Measurements from ENCODE around the gene DPP10.
"Not testable (repeated sequence)": the region's sequence is repeated elsewhere in the genome, so short reads cannot be mapped to it uniquely, and the experiment has no call there.

Gene DPP10

GRCh38 chr2:114442510-114442909 lies at the start of gene DPP10:
DPP10 (plus strand) TSS chr2:114442641.
- Mint-ChIP-seq H3K36me3 (ENCODE audit: low read depth) (no peaks in the 10 kb centered on the region), H3K4me1 (ENCODE audit: low read depth) (no peaks in the 10 kb centered on the region), H3K4me3 (no peak within 1 kb of the TSS), H3K27ac (no peak within 1 kb of the TSS), H3K9me3 (no peaks in the 10 kb centered on the region), H3K27me3 (ENCODE audit: low read depth) (no peaks in the 10 kb centered on the region)

DNA sequence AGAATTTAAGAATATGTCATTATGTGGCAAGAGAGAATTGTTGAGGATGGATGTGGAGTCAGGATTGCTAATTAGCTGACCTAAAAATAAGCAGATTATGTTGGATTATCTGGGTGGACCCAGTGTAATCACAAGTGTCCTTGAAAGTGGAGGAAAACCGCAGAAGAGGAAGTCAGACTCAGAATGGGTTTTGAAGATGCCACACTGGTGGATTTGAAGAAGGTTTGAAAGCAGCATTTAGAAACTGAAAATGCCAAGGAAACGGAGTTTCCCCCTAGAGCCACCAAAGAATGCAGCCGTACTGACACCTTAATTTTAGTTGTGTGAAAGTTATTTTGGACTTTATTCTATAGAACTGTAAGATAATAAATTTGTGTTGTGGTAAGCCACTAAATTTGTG lies 41.6 kb upstream of the DPP10 start:
- peaks cover 2% of the 10 kb centered on the region for H3K4me1 Mint-ChIP-seq (ENCODE audit: low read depth)
- H3K36me3 Mint-ChIP-seq (ENCODE audit: low read depth) = no peaks in the 10 kb centered on the region
- no peak overlapping the region for H3K27ac Mint-ChIP-seq
- H3K27me3 Mint-ChIP-seq (ENCODE audit: low read depth) = no peaks in the 10 kb centered on the region
- no peak overlapping the region for H3K4me3 Mint-ChIP-seq
- no peaks in the 10 kb centered on the region for H3K9me3 Mint-ChIP-seq

DNA sequence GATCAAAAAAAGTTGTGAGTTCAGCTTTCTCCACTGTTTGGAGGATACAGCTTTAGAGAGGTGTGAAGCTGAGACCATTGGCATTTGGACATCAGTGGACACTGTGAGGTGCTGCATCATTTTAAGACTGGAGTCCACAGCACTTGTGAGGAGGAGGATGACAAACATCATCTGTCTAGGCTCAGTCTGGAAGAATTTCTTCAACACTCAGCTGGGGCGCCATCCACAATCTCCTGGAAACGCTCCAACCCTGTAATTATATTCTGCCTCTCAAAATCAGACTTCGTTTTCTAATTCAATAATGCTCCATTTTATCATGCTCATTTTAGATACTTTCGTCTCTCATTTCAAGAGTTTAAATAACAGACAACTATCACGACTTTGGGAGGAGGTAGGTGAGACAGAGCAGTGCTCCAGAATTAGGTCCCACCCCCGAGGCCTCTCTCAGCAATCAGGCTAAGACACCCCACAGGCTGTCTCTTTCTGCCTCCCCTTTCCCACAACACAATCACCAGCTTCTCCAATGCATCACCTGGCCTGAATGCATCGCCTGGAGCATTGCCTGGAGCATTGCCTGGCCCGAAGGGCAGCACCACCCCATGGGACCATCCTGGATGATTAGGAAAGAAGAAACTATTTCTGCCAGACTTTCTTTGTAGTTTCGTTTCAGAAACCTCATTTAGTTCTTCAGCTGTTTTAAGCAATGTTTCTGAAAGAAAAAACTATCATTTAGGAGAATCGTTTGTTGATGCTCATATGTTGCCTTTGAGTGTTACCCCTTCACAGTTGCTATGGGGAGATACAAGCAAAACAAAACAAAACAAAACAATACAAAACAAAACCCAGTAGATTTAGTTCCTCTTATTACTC lies 37.0 kb upstream of the DPP10 start:
- no peaks in the 10 kb centered on the region for H3K27me3 Mint-ChIP-seq (ENCODE audit: low read depth)
- peaks cover 15% of the 10 kb centered on the region for H3K9me3 Mint-ChIP-seq
- H3K36me3 Mint-ChIP-seq (ENCODE audit: low read depth) = no peaks in the 10 kb centered on the region
- H3K27ac Mint-ChIP-seq = no peak overlapping the region
- no peak overlapping the region for H3K4me3 Mint-ChIP-seq
- peaks cover 2% of the 10 kb centered on the region for H3K4me1 Mint-ChIP-seq (ENCODE audit: low read depth)

DNA sequence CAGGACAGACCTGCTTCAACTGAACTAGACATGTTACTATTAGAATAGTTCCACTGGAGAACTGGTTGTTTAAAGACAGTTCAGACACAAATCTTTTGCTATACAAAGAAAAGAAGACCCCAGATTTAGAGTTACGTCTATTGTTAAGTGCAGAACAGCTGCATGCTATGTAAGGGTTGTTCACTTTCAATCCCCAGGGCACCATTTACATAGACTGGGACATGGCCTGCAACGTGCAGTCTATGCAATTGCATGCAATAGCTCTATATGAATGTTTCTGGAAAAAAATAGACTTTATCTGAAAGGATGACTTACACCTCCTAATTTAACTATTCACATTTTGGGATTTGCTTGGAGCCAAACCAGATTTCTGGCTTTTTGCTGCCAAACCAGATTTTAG lies 36.1 kb upstream of the DPP10 start:
- no peaks in the 10 kb centered on the region for H3K27me3 Mint-ChIP-seq (ENCODE audit: low read depth)
- peaks cover 20% of the 10 kb centered on the region for H3K9me3 Mint-ChIP-seq
- H3K4me1 Mint-ChIP-seq (ENCODE audit: low read depth) = no peaks in the 10 kb centered on the region

GRCh38 chr2:114407353-114407752 lies 35.1 kb upstream of the DPP10 start:
- H3K27ac Mint-ChIP-seq; H3K4me1 Mint-ChIP-seq (ENCODE audit: low read depth); H3K4me3 Mint-ChIP-seq; H3K36me3 Mint-ChIP-seq (ENCODE audit: low read depth); H3K27me3 Mint-ChIP-seq (ENCODE audit: low read depth): not testable (repeated sequence)
- H3K9me3 Mint-ChIP-seq = peaks cover 20% of the 10 kb centered on the region

More for the DNA sequence above, 36.1 kb upstream of the DPP10 start:
- H3K27ac Mint-ChIP-seq = no peak overlapping the region
- no peaks in the 10 kb centered on the region for H3K36me3 Mint-ChIP-seq (ENCODE audit: low read depth)
- no peak overlapping the region for H3K4me3 Mint-ChIP-seq

DNA sequence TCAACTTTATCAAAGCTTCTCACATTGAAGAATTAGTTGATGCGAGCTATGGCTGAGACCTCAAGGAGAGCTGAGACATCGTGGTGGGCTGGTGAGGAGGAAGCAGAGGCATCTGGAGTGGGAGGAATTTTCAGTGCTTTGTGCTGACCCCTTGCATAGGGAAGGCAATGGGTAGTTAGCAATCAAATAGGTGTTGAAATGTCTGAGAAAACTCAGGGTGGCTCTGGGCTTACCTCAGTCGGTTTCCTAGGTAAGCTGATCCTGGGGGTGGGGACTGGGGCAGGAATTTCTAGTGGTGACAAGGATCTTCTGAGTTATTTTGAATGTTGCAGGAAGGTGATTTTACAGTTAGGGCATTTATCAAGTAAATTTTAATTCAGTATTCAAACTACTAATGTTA lies 20.7 kb upstream of the DPP10 start:
- Mint-ChIP-seq H3K27me3 (ENCODE audit: low read depth) (no peaks in the 10 kb centered on the region), H3K27ac (no peak overlapping the region), H3K4me3 (no peak overlapping the region), H3K9me3 (no peaks in the 10 kb centered on the region), H3K36me3 (ENCODE audit: low read depth) (no peaks in the 10 kb centered on the region), H3K4me1 (ENCODE audit: low read depth) (no peaks in the 10 kb centered on the region)

- H3K9me3 Mint-ChIP-seq = no peaks in the 10 kb centered on the region
- no peak overlapping the region for H3K27ac Mint-ChIP-seq
- H3K4me3 Mint-ChIP-seq = no peak overlapping the region
- H3K36me3 Mint-ChIP-seq (ENCODE audit: low read depth) = no peaks in the 10 kb centered on the region
- H3K4me1 Mint-ChIP-seq (ENCODE audit: low read depth) = no peaks in the 10 kb centered on the region
- H3K27me3 Mint-ChIP-seq (ENCODE audit: low read depth) = no peaks in the 10 kb centered on the region
Observed at GRCh38 chr2:114424699-114425098, 17.7 kb upstream of the DPP10 start.

DNA sequence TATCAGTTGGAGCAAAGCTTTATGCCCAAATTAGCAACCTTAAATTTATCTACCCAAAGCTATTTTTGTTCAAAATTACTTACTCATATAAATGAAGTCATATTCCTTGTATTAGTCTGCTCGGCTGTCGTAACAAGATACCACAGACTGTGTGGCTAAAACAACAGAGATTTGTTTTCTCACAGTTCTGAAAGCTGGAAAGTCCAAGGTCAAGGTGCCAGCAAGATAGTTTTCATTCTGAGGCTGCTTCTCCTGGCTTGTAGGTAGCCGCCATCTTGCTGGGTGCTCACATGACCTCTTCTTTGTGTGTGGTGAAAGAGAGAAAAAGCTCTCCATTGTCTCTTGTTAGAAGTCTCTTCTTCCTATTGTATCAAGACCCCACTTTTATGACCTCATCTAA lies 15.7 kb upstream of the DPP10 start:
- Mint-ChIP-seq H3K9me3 (no peaks in the 10 kb centered on the region), H3K27ac (no peak overlapping the region), H3K4me1 (ENCODE audit: low read depth) (no peaks in the 10 kb centered on the region), H3K4me3 (no peak overlapping the region), H3K36me3 (ENCODE audit: low read depth) (no peaks in the 10 kb centered on the region), H3K27me3 (ENCODE audit: low read depth) (no peaks in the 10 kb centered on the region)

DNA sequence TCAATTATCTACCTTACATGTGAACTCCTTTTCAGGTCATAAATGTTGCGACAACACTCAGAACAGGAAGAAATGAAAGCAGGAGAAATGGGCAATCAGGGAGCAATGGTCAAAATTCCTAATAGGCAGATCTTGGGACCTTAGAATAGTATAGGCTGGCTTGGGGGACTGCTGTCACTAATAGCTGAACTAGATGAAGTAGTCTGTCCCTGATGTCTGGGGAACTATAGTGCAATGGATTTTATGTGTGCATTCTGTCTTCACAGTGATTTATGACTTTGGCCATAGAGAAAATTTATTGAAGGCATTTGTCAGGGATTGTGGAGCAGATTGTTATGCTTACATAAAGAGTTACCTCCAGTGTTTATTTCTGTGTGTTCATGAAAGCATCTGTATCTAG lies 6.1 kb upstream of the DPP10 start:
- Mint-ChIP-seq H3K4me3 (no peak overlapping the region), H3K36me3 (ENCODE audit: low read depth) (no peaks in the 10 kb centered on the region), H3K27me3 (ENCODE audit: low read depth) (no peaks in the 10 kb centered on the region), H3K9me3 (no peaks in the 10 kb centered on the region), H3K4me1 (ENCODE audit: low read depth) (no peaks in the 10 kb centered on the region), H3K27ac (no peak overlapping the region)

- Mint-ChIP-seq H3K27me3 (ENCODE audit: low read depth) (no peaks in the 10 kb centered on the region), H3K27ac (no peak overlapping the region), H3K4me1 (ENCODE audit: low read depth) (no peaks in the 10 kb centered on the region), H3K4me3 (no peak overlapping the region), H3K36me3 (ENCODE audit: low read depth) (no peaks in the 10 kb centered on the region), H3K9me3 (no peaks in the 10 kb centered on the region)
Observed at GRCh38 chr2:114446571-114446970, 4.1 kb downstream of the DPP10 start.

DNA sequence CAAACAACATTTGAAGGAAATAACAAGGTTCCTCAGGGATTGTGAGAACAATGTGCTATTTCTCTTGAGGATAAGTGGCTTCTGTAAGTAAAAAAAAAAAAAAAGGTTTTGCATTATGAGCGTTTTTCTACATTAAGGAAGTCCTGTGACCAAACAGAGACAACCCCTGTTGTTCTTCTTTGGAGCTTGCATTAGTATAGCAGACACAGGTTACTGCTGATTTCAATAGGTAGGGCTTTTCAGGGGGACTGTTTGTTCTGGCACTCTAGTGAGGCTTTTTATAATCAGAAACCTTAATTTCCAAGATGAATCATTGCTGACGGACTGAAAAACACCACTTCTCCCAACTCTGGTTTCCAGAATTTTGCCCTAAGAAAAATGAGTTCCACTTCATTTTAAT lies 8.2 kb downstream of the DPP10 start:
- no peaks in the 10 kb centered on the region for H3K27me3 Mint-ChIP-seq (ENCODE audit: low read depth)
- no peak overlapping the region for H3K4me3 Mint-ChIP-seq
- H3K36me3 Mint-ChIP-seq (ENCODE audit: low read depth) = no peaks in the 10 kb centered on the region
- H3K27ac Mint-ChIP-seq = no peak overlapping the region
- no peaks in the 10 kb centered on the region for H3K4me1 Mint-ChIP-seq (ENCODE audit: low read depth)
- H3K9me3 Mint-ChIP-seq = no peaks in the 10 kb centered on the region

GRCh38 chr2:114456566-114456965 lies 14.1 kb downstream of the DPP10 start:
- no peak overlapping the region for H3K27ac Mint-ChIP-seq
- H3K4me1 Mint-ChIP-seq (ENCODE audit: low read depth) = no peaks in the 10 kb centered on the region
- H3K27me3 Mint-ChIP-seq (ENCODE audit: low read depth) = no peaks in the 10 kb centered on the region
- no peaks in the 10 kb centered on the region for H3K9me3 Mint-ChIP-seq
- no peak overlapping the region for H3K4me3 Mint-ChIP-seq
- no peaks in the 10 kb centered on the region for H3K36me3 Mint-ChIP-seq (ENCODE audit: low read depth)

GRCh38 chr2:114457956-114458355 lies 15.5 kb downstream of the DPP10 start:
- no peaks in the 10 kb centered on the region for H3K36me3 Mint-ChIP-seq (ENCODE audit: low read depth)
- no peak overlapping the region for H3K27ac Mint-ChIP-seq
- H3K27me3 Mint-ChIP-seq (ENCODE audit: low read depth) = no peaks in the 10 kb centered on the region
- H3K4me1 Mint-ChIP-seq (ENCODE audit: low read depth) = no peaks in the 10 kb centered on the region
- H3K4me3 Mint-ChIP-seq = no peak overlapping the region
- H3K9me3 Mint-ChIP-seq = no peaks in the 10 kb centered on the region

GRCh38 chr2:114461116-114461515 lies 18.7 kb downstream of the DPP10 start:
- no peaks in the 10 kb centered on the region for H3K4me1 Mint-ChIP-seq (ENCODE audit: low read depth)
- H3K27ac Mint-ChIP-seq = no peak overlapping the region
- no peaks in the 10 kb centered on the region for H3K36me3 Mint-ChIP-seq (ENCODE audit: low read depth)
- no peaks in the 10 kb centered on the region for H3K27me3 Mint-ChIP-seq (ENCODE audit: low read depth)
- H3K9me3 Mint-ChIP-seq = no peaks in the 10 kb centered on the region
- no peak overlapping the region for H3K4me3 Mint-ChIP-seq

DNA sequence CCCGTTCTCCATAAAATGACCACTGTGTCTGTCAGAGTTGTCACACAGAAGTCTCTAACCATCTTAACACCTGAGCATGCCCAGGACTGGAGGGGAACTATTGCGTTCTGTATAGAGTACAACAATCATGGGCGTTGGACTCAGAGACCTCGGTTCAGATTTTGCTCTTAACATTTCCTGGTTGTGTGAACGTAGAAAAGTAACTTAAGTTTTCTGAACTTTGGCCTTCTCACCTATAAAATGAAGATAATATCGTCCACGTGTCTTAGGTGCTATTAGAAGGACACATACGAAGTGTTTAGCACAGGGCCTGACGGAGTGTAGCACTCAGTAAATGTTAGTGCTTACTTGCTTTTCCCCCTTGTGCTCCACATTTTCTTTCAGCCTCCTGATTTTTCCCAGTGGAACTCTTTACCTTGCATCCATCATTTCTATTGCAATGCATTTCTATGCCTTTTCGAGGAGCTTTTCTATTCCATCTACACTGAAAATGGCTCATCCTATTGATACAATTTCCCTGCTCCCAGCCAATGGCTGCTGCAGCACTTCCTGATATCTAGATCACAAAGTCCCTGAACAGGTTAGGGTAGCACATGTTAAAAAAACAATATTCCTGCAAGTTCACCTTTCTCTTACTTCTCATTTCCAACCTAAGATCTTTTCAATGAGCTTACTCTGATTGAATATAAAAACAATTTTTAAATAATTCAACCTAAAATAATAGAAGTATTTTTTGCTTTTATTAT lies 22.7 kb downstream of the DPP10 start:
- no peak overlapping the region for H3K27ac Mint-ChIP-seq
- no peaks in the 10 kb centered on the region for H3K27me3 Mint-ChIP-seq (ENCODE audit: low read depth)
- H3K36me3 Mint-ChIP-seq (ENCODE audit: low read depth) = no peaks in the 10 kb centered on the region
- no peak overlapping the region for H3K4me3 Mint-ChIP-seq
- no peaks in the 10 kb centered on the region for H3K4me1 Mint-ChIP-seq (ENCODE audit: low read depth)
- no peaks in the 10 kb centered on the region for H3K9me3 Mint-ChIP-seq
